RWPE2 (cell line): Measurements from ENCODE around the gene FAM13C.

Experiments used
- ATAC-seq: fragments of 200-7000 bp; cut with Tn5 transposase; 3 replicates; pipeline ENCODE4 v1.9.1; 2021; ENCODE audit warnings: low read depth
- DNase-seq: peaks from one replicate; pipeline ENCODE4 v3.0.0-alpha.2; 2020; ENCODE audit warnings: low spot score
- H3K27ac ChIP-seq: fragments of 450-650 bp; 2 replicates; pipeline ENCODE4 v1.5.1; 2017; ENCODE audit warnings: mild to moderate bottlenecking; ENCODE audit not compliant: poor library complexity, severe bottlenecking
- H3K27me3 ChIP-seq: fragments of 250-450 bp; sonication (Bioruptor Pico); 2 replicates; pipeline ENCODE4 v1.5.1; 2021; ENCODE audit warnings: mild to moderate bottlenecking, moderate library complexity; ENCODE audit not compliant: insufficient read depth, poor library complexity, severe bottlenecking
- H3K36me3 ChIP-seq: fragments of 250-450 bp; sonication (Bioruptor Pico); 2 replicates; pipeline ENCODE4 v1.5.1; 2020; ENCODE audit warnings: low read depth, mild to moderate bottlenecking, moderate library complexity
- H3K4me1 ChIP-seq: fragments of 250-450 bp; sonication (Bioruptor Pico); 2 replicates; pipeline ENCODE4 v1.5.1; 2021; ENCODE audit warnings: mild to moderate bottlenecking, moderate library complexity; ENCODE audit not compliant: insufficient read depth, poor library complexity, severe bottlenecking
- H3K4me3 ChIP-seq: fragments of 250-450 bp; sonication (Bioruptor Pico); 2 replicates; pipeline ENCODE4 v1.5.1; 2021; ENCODE audit warnings: mild to moderate bottlenecking, moderate library complexity; ENCODE audit not compliant: severe bottlenecking
- H3K9me3 ChIP-seq: fragments of 250-450 bp; sonication (Bioruptor Pico); 2 replicates; pipeline ENCODE4 v1.5.1; 2021; ENCODE audit warnings: mild to moderate bottlenecking, moderate library complexity; ENCODE audit not compliant: severe bottlenecking
- TF ChIP-seq, protein P1 (sequence below): fragments of 450-650 bp; IDR thresholded peaks from one replicate; pipeline ENCODE4 v1.5.1; 2017; ENCODE audit warnings: mild to moderate bottlenecking, moderate library complexity; ENCODE audit not compliant: poor library complexity, severe bottlenecking

Gene FAM13C

DNA sequence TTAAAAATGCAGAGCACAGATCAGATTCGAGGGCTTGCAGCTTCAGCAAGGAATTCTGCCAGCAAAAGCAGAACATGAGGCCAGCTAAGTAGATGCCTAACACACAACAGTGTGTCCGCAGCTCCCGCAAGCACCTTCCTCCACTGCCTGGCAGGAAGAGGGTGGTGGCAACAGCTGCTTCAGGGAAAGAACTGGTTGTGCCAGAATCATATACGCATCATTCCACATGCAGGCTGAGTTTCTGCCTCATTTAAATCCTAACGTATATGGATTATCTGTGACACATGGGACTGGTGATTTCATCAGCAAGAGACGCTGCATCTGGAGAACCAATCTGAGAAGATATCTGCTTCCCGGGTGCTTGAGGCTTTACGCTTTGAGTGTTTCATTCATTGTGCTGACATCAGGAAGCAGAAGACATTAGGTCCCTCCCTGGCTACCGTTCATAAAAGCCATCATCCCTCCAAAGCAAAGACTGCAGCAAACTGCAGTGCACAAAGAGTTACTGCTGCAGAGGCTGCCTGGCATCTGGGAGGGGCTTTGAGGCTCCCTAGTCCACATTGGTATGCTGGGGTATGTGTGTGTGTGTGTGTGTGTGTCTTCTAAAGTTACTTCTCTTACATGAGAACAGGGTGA lies 78.8 kb downstream of the FAM13C start:
- DNase-seq (no peak), ATAC-seq (0 out of 3 replicates have a peak, but pooled peaks have one; percentile 29)
- no peaks in the 10 kb centered on the region for H3K4me1 ChIP-seq
- no peak overlapping the region for H3K27ac ChIP-seq
- H3K36me3 ChIP-seq, result no peaks in the 10 kb centered on the region
- TF ChIP-seq, protein P1, sequence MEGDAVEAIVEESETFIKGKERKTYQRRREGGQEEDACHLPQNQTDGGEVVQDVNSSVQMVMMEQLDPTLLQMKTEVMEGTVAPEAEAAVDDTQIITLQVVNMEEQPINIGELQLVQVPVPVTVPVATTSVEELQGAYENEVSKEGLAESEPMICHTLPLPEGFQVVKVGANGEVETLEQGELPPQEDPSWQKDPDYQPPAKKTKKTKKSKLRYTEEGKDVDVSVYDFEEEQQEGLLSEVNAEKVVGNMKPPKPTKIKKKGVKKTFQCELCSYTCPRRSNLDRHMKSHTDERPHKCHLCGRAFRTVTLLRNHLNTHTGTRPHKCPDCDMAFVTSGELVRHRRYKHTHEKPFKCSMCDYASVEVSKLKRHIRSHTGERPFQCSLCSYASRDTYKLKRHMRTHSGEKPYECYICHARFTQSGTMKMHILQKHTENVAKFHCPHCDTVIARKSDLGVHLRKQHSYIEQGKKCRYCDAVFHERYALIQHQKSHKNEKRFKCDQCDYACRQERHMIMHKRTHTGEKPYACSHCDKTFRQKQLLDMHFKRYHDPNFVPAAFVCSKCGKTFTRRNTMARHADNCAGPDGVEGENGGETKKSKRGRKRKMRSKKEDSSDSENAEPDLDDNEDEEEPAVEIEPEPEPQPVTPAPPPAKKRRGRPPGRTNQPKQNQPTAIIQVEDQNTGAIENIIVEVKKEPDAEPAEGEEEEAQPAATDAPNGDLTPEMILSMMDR, result no peak
- H3K9me3 ChIP-seq, result no peaks in the 10 kb centered on the region
- H3K27me3 ChIP-seq, result peaks cover 4% of the 10 kb centered on the region
- H3K4me3 ChIP-seq, result no peak overlapping the region

DNA sequence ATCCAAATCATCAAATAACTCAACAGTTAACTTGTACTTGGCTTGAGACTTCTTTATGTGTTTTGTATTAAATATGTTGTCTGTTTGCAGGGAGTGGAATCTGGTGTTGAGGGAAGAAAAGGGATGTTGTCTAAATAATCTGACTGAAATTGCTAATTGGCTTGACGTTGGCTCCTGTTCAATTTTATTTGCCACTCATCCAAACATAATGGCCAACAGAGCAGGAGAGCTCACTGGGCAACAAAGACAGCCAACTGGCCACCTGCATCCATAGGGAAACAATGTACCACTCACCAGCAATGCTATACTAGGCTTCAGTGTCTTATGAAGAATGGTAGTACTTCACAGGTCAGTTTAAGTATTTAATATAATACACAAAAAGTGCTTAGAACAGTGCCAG lies 80.5 kb downstream of the FAM13C start:
- ATAC-seq, result no peak
- H3K4me1 ChIP-seq, result no peaks in the 10 kb centered on the region
- TF ChIP-seq, protein P1, result no peak
- DNase-seq, result no peak
- H3K9me3 ChIP-seq, result no peaks in the 10 kb centered on the region
- H3K4me3 ChIP-seq, result no peak overlapping the region
- H3K27me3 ChIP-seq, result peaks cover 4% of the 10 kb centered on the region
- no peaks in the 10 kb centered on the region for H3K36me3 ChIP-seq
- H3K27ac ChIP-seq, result no peak overlapping the region

DNA sequence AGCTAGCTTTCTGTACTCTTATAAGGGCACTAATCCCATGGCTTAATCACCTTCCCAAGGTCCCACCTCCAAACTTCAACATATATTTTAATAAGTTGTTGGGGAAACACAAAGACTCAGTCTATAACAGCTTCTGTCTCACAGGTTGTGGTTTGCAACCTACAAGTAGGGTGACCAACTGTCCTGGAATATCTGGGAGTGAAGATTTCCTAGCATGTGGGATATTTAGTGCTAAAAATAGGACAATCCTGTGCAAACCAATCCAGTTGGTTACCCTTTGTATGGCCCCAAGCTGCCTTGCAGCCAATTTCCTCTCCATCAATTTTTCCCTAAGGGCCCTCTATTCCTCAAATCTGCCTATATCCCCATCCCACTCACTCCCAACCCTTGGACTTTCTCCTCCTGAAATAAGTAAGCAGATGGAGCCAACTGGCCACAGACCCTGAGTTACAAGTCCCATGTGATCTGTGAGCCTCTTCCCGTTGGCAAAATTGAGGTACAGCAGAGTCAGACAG lies 82.3 kb downstream of the FAM13C start:
- TF ChIP-seq, protein P1, result no peak
- H3K4me1 ChIP-seq, result no peaks in the 10 kb centered on the region
- peaks cover 4% of the 10 kb centered on the region for H3K27me3 ChIP-seq
- no peak overlapping the region for H3K4me3 ChIP-seq
- no peaks in the 10 kb centered on the region for H3K9me3 ChIP-seq
- H3K36me3 ChIP-seq, result no peaks in the 10 kb centered on the region
- DNase-seq (no peak), ATAC-seq (no peak)
- H3K27ac ChIP-seq, result no peak overlapping the region

DNA sequence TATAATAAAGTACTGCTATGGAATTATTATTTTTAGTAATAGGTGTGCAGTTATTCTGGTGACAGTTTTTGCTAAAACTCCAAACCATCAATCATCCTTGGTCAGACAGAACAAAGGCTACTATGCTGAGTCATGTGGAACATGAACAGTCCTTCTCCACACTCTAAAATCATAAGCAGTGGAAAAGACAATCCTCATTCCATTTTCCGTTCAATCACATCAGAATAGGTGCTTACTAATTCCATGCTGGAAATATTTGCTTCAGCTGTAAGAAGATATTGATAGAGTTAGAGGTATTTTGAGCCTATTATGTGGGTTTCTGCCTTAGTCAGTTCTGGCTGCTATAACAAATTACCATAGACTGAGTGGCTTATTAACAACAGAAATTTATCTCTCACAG lies 82.9 kb downstream of the FAM13C start:
- Histone ChIP-seq H3K27me3 (peaks cover 4% of the 10 kb centered on the region), H3K27ac (no peak overlapping the region), H3K36me3 (no peaks in the 10 kb centered on the region), H3K4me1 (no peaks in the 10 kb centered on the region), H3K4me3 (no peak overlapping the region), H3K9me3 (no peaks in the 10 kb centered on the region)
- DNase-seq (no peak), ATAC-seq (no peak)
- TF ChIP-seq, protein P1, result no peak

DNA sequence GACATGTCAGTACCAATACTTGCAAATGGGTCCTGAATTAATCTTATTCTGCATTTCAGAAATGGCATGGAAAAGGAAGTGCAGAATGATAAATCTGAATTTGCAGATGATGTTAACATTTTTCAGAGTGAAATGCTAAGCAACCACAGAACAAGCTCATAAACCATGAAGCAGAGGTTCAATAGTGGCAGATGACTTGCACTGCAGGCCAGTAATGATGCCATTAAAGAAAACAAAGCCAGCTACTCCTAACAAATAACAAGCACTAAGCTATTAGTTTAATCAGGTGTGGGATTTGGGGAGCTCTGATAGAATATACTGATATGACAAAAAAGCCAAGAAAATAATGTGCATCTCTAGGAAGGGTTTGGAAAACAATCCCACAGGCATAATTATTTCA lies 85.4 kb downstream of the FAM13C start:
- Histone ChIP-seq H3K27ac (no peak overlapping the region), H3K36me3 (no peaks in the 10 kb centered on the region), H3K4me3 (no peak overlapping the region), H3K4me1 (no peaks in the 10 kb centered on the region), H3K9me3 (no peaks in the 10 kb centered on the region), H3K27me3 (peaks cover 8% of the 10 kb centered on the region)
- ATAC-seq, result no peak
- no peak for DNase-seq
- TF ChIP-seq, protein P1, result no peak
